Thoracic aorta (tissue), 2 donors: Measurements from ENCODE around the gene CDC14C. TPM values are rescaled to one million over a fixed set of nuclear protein-coding genes. Genes with fewer than 3 reads are reported as not detected.
"Not testable (repeated sequence)": the region's sequence is repeated elsewhere in the genome, so short reads cannot be mapped to it uniquely, and the experiment has no call there.

Source experiments
- ATAC-seq: fragments of 150-250 bp; one replicate; pipeline ENCODE4 v1.8.0; 2017; ENCODE audit warnings: low read depth; ENCODE audit not compliant: insufficient number of reproducible peaks, low FRiP score
- DNase-seq: peaks from one replicate; pipeline ENCODE4 v3.0.0-alpha.2; 2020; ENCODE audit warnings: low spot score
- H3K27ac ChIP-seq, 2 donors: fragments of 200-600 bp; sonication (generic); 1 replicate in 1 of 2; 2 replicates in 1 of 2; pipeline ENCODE4 v1.5.1; 2016; ENCODE audit warnings: mild to moderate bottlenecking in 2 of 2, moderate library complexity in 2 of 2
- H3K27me3 ChIP-seq: fragments of 200-600 bp; sonication (generic); replicated peaks from 2 replicates; pipeline ENCODE4 v1.6.0; 2016; ENCODE audit warnings: mild to moderate bottlenecking; ENCODE audit not compliant: insufficient read depth
- H3K36me3 ChIP-seq: fragments of 200-600 bp; sonication (generic); one replicate; pipeline ENCODE4 v1.5.1; 2016
- H3K4me1 ChIP-seq, 2 donors: fragments of 200-600 bp; sonication (generic); 1 replicate in 1 of 2; 2 replicates in 1 of 2; pipeline versions ENCODE4 v1.5.1 to v1.6.0; 2016; ENCODE audit warnings: low read depth in 2 of 2, mild to moderate bottlenecking in 1 of 2; ENCODE audit not compliant: control insufficient read depth in 1 of 2
- H3K4me3 ChIP-seq: fragments of 200-600 bp; sonication (generic); 2 replicates; pipeline ENCODE4 v1.5.1; 2016; ENCODE audit warnings: mild to moderate bottlenecking
- H3K9me3 ChIP-seq: fragments of 200-600 bp; sonication (generic); 2 replicates; pipeline ENCODE4 v1.5.1; 2016
- CTCF ChIP-seq: fragments of 200-600 bp; sonication (generic); IDR thresholded peaks from one replicate; pipeline ENCODE4 v1.5.1; 2019; ENCODE audit warnings: antibody characterized with exemption
- total RNA-seq, 2 donors: library from RNA; depleted of rRNA; stranded (reverse); fragments of >200 nt; gene quantifications; one replicate each; pipeline versions ENCODE4 v1.1.0 to v1.2.3, GENCODE V29; 2016

The CDC14C gene
- total RNA-seq, 2 donors from 2014 or later, result not detected

DNA sequence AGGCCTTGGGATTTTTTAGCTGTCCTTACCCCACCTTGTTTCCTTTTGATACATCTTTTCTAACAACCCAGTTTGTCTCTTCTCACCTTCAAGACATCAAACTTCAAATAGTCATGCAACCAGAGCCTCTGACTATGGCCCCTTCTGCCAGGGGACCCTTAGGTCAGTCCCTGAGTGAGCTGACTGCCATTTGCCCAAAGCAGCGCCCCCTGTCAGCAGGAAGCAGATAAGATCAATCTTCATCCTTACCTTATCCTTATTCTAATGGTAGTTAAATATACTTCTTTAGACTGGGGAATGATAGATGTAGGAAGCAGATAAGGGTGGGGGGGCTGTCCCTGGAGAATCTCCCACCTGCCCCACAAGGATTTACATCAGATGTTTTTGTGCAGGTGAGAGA is 29.8 kb upstream of the CDC14C start:
- Histone ChIP-seq H3K9me3 (peaks cover 3% of the 10 kb centered on the region), H3K36me3 (no peaks in the 10 kb centered on the region), H3K4me1 (no peaks in the 10 kb centered on the region), H3K27me3 (no peaks in the 10 kb centered on the region), H3K27ac (no peak overlapping the region), H3K4me3 (no peak overlapping the region)
- ATAC-seq, result no peak
- no peak for TF ChIP-seq CTCF
- no peak for DNase-seq

- H3K9me3 ChIP-seq, result no peaks in the 10 kb centered on the region
- DNase-seq, result no peak
- no peak overlapping the region for H3K4me3 ChIP-seq
- no peaks in the 10 kb centered on the region for H3K27me3 ChIP-seq
- no peak overlapping the region for H3K27ac ChIP-seq
- H3K4me1 ChIP-seq, result no peaks in the 10 kb centered on the region
- TF ChIP-seq CTCF, result no peak
- H3K36me3 ChIP-seq, result no peaks in the 10 kb centered on the region
- ATAC-seq, result no peak
Observed at GRCh38 chr7:48899932-48900331, 24.4 kb upstream of the CDC14C start.

GRCh38 chr7:48901966-48902365 is 22.4 kb upstream of the CDC14C start:
- Histone ChIP-seq H3K36me3 (no peaks in the 10 kb centered on the region), H3K9me3 (no peaks in the 10 kb centered on the region), H3K4me3 (no peak overlapping the region), H3K27ac (no peak overlapping the region), H3K4me1 (no peaks in the 10 kb centered on the region), H3K27me3 (no peaks in the 10 kb centered on the region)
- no peak for DNase-seq
- TF ChIP-seq CTCF, result no peak
- ATAC-seq, result no peak

DNA sequence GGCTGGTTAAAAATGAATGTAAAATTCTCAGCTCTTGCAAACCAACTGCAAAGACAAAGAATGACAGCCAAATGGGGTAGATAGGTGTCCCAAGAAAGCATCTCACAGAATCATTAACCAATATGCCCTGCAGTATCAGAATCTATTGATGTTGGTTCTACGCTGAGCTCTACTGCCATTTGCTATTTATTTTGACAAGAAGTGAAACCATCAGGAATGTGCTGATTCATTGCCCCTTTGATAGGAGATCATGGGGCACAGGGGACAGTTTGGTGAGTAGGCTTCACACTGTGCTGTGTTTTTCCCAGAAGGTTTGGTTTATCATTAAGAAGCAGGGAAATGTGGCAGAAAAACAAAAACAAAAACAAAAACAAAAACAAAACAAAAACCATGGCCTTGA is 19.4 kb upstream of the CDC14C start:
- no peak overlapping the region for H3K27ac ChIP-seq
- no peaks in the 10 kb centered on the region for H3K4me1 ChIP-seq
- ATAC-seq (no peak), DNase-seq (no peak)
- TF ChIP-seq CTCF, result no peak
- no peaks in the 10 kb centered on the region for H3K36me3 ChIP-seq
- no peaks in the 10 kb centered on the region for H3K27me3 ChIP-seq
- no peaks in the 10 kb centered on the region for H3K9me3 ChIP-seq
- no peak overlapping the region for H3K4me3 ChIP-seq

DNA sequence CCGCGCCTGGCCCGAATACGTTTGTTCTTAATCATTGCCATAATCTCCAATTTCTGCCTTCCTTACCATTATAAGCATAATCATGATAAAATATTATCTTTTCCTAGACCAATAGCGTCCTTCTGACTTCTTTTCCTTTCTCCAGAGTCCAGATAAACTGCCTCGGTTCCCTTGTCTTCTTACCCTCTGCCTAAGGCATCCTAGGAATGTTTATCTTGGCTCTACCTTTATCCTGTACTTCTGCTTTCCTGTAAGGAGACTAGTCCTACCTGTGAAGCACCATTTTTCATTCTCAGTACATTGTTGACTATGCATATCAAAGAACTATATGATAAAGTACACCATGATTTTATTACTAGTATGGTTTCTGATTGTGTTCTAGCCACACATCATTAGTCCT is 18.7 kb upstream of the CDC14C start:
- not testable (repeated sequence) for ATAC-seq

GRCh38 chr7:48909887-48910286 is 14.5 kb upstream of the CDC14C start:
- DNase-seq, H3K9me3 ChIP-seq, H3K4me3 ChIP-seq, H3K27ac ChIP-seq, ATAC-seq, H3K4me1 ChIP-seq, H3K27me3 ChIP-seq, H3K36me3 ChIP-seq: not testable (repeated sequence)

More for the DNA sequence above, 18.7 kb upstream of the CDC14C start:
- not testable (repeated sequence) for DNase-seq, H3K4me3 ChIP-seq, H3K27ac ChIP-seq, H3K36me3 ChIP-seq, H3K9me3 ChIP-seq, H3K27me3 ChIP-seq, H3K4me1 ChIP-seq
